HFF-Myc (cell line): Measurements from ENCODE around the gene NUP85.
"Not testable (repeated sequence)": the region's sequence is repeated elsewhere in the genome, so short reads cannot be mapped to it uniquely, and the experiment has no call there.

Experiments
- DNase-seq: peaks from one replicate; pipeline ENCODE4 v3.0.0-alpha.2; 2011; ENCODE audit warnings: low read depth; ENCODE audit errors: extremely low read depth
- H3K4me3 ChIP-seq: replicated peaks from 2 replicates; pipeline ENCODE4 v1.5.1; 2011; ENCODE audit warnings: low read depth, mild to moderate bottlenecking, control low read depth, low read length
- TF ChIP-seq, protein P1 (sequence below): IDR thresholded peaks from 2 replicates; pipeline ENCODE4 v1.5.1; 2012; ENCODE audit warnings: mild to moderate bottlenecking, low read depth, low read length, control low read depth; ENCODE audit errors: missing control alignments

Gene NUP85

GRCh38 chr17:75205793-75206163 is 299 bp downstream of the NUP85 start:
- H3K4me3 ChIP-seq, result peak overlapping the region; percentile 93
- TF ChIP-seq, protein P1, sequence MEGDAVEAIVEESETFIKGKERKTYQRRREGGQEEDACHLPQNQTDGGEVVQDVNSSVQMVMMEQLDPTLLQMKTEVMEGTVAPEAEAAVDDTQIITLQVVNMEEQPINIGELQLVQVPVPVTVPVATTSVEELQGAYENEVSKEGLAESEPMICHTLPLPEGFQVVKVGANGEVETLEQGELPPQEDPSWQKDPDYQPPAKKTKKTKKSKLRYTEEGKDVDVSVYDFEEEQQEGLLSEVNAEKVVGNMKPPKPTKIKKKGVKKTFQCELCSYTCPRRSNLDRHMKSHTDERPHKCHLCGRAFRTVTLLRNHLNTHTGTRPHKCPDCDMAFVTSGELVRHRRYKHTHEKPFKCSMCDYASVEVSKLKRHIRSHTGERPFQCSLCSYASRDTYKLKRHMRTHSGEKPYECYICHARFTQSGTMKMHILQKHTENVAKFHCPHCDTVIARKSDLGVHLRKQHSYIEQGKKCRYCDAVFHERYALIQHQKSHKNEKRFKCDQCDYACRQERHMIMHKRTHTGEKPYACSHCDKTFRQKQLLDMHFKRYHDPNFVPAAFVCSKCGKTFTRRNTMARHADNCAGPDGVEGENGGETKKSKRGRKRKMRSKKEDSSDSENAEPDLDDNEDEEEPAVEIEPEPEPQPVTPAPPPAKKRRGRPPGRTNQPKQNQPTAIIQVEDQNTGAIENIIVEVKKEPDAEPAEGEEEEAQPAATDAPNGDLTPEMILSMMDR, result no peak
- no peak for DNase-seq

GRCh38 chr17:75207050-75207407 is 1.6 kb downstream of the NUP85 start:
- DNase-seq, result not testable (repeated sequence)
- H3K4me3 ChIP-seq, result peak overlapping the region; percentile 93

DNA sequence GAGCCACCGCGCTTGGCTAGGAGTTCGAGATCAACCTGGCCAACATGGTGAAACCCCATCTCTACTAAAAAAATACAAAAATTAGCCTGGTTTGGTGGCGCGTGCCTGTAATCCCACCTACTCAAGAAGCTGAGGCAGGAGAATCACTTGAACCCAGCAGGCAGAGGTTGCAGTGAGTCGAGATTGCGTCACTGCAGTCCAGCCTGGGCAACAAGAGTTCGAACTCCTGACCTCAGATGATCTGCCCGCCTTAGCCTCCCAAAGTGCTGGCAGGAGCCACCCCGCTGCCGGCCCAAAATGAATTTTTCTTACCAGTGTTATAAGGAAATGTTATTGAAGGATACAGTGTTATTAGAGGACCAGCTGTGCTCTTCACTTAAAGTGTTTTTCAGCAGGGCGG is 2.3 kb downstream of the NUP85 start:
- TF ChIP-seq, protein P1, result no peak
- no peak for DNase-seq
- no peak overlapping the region for H3K4me3 ChIP-seq

DNA sequence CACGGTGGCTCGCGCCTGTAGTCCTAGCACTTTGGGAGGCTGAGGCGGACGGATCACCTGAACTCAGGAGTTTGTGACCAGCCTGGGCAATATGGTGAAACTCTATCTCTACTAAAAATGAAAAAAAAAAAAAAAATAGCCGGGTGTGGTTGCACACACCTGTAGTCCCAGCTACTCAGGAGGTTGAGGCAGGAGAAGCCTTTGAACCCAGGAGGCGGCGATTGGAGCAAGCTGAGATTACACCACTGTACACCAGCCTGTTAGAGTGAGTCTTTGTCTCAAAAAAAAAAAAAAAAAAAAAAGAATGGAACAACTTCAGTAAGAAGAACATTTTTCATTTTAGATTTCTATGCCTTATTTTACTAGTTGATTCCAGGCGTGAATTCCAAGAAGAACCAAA is 2.7 kb downstream of the NUP85 start:
- no peak for DNase-seq
- no peak overlapping the region for H3K4me3 ChIP-seq
- TF ChIP-seq, protein P1, result no peak

GRCh38 chr17:75209061-75209460 is 3.6 kb downstream of the NUP85 start:
- no peak overlapping the region for H3K4me3 ChIP-seq
- no peak for DNase-seq
- TF ChIP-seq, protein P1, result no peak

DNA sequence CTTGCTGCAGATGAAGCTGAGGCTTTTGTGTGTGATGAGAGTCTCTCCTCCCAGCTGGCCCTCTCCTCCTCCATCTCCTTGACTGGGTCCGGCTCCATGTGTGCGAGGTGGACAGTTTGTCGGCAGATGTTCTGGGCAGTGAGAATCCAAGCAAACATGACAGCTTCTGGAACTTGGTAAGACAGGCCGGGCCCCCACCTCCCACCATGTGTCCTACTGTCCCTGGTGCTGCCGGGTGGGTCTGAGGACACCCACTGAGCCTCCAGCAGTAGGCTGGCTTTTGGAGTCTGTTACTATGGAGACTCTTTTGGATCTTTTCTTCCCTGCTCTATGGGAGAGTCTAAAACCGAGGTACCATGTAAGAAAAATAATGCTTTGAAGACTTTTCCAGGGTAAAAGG is 12.7 kb downstream of the NUP85 start:
- TF ChIP-seq, protein P1, result no peak
- DNase-seq, result no peak
- H3K4me3 ChIP-seq, result no peak overlapping the region

DNA sequence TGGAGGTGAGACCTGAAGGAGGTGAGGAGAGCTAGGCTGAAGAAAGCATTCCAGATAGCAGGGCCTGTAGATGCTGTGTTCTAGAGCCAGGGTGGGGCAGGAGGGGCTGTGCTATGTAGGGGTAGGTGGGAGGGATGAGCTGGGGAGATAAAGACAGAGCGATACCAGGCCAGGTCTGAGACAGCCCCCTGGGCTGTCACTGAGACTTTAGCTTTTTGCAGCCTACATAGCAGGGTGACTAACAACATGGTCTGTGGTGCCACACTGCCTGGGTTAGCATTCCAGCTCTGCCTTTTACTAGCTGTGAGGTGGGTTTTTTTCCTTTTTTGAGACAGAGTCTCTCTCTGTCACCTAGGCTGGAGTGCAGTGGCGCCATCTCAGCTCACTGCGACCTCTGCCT is 14.3 kb downstream of the NUP85 start:
- no peak for DNase-seq
- TF ChIP-seq, protein P1, result no peak
- H3K4me3 ChIP-seq, result no peak overlapping the region

- DNase-seq, result no peak
- TF ChIP-seq, protein P1, result no peak
- H3K4me3 ChIP-seq, result no peak overlapping the region
Measured at GRCh38 chr17:75225016-75225415, 19.5 kb downstream of the NUP85 start.
